Liver (tissue), 9 donors: ENCODE results near the gene CALB2. TPM values are rescaled to one million over a fixed set of nuclear protein-coding genes. Genes with fewer than 3 reads are reported as not detected.
A peak's percentile ranks its signal among the peaks of the same experiment; 100 is the strongest.

ENCODE experiments used
- DNase-seq: peaks from one replicate; pipeline ENCODE4 v3.0.0-alpha.2; 2017; ENCODE audit warnings: low spot score
- H3K27ac ChIP-seq, 2 donors: one replicate each; pipeline ENCODE4 v1.7.0; 2013; ENCODE audit warnings: inconsistent platforms in 2 of 2, low read length in 2 of 2, control low read depth in 1 of 2, low read depth in 1 of 2, mild to moderate bottlenecking in 1 of 2
- H3K27me3 ChIP-seq, 4 donors: one replicate each; pipeline versions ENCODE4 v1.6.1 to v1.7.0; 2013; ENCODE audit warnings: low read length in 3 of 4, inconsistent platforms in 1 of 4, mild to moderate bottlenecking in 1 of 4, moderate library complexity in 1 of 4; ENCODE audit not compliant: control insufficient read depth in 4 of 4, insufficient read depth in 4 of 4
- H3K36me3 ChIP-seq, 4 donors: one replicate each; pipeline versions ENCODE4 v1.6.1 to v1.7.0; 2013; ENCODE audit warnings: low read length in 3 of 4, mild to moderate bottlenecking in 3 of 4, low read depth in 1 of 4, moderate library complexity in 1 of 4; ENCODE audit not compliant: control insufficient read depth in 4 of 4, insufficient read depth in 3 of 4
- H3K4me1 ChIP-seq, 4 donors: one replicate each; pipeline versions ENCODE4 v1.6.1 to v1.7.0; 2013; ENCODE audit warnings: low read length in 3 of 4, mild to moderate bottlenecking in 3 of 4, moderate library complexity in 1 of 4; ENCODE audit not compliant: control insufficient read depth in 4 of 4, insufficient read depth in 4 of 4
- H3K4me3 ChIP-seq, 3 donors: one replicate each; pipeline versions ENCODE4 v1.6.1 to v1.7.0; 2013; ENCODE audit warnings: low read length in 3 of 3, control low read depth in 1 of 3, low read depth in 1 of 3, mild to moderate bottlenecking in 1 of 3
- H3K9ac ChIP-seq, 2 donors: one replicate each; pipeline ENCODE4 v1.7.0; 2013; ENCODE audit warnings: low read length in 2 of 2, mild to moderate bottlenecking in 2 of 2, moderate library complexity in 2 of 2, control low read depth in 1 of 2, low read depth in 1 of 2
- H3K9me3 ChIP-seq, 4 donors: one replicate each; pipeline versions ENCODE4 v1.6.1 to v1.7.0; 2013; ENCODE audit warnings: low read length in 3 of 4; ENCODE audit not compliant: control insufficient read depth in 4 of 4
- ATF3 ChIP-seq: IDR thresholded peaks from 2 replicates; pipeline ENCODE4 v1.6.1; 2016; ENCODE audit warnings: antibody characterized with exemption
- CTCF ChIP-seq: fragments of 150-350 bp; IDR thresholded peaks from 2 replicates; pipeline ENCODE4 v1.5.1; 2017; ENCODE audit warnings: improper control_type of control experiment, low read depth, low read length; ENCODE audit not compliant: missing input control
- EGR1 ChIP-seq, 2 donors: IDR thresholded peaks; 2 replicates each; pipeline ENCODE4 v1.6.1; 2016 to 2018; ENCODE audit warnings: antibody characterized with exemption in 2 of 2, low read depth in 2 of 2
- FOXA1 ChIP-seq: IDR thresholded peaks from 2 replicates; pipeline ENCODE4 v1.6.1; 2016; ENCODE audit warnings: antibody characterized with exemption
- FOXA2 ChIP-seq: IDR thresholded peaks from 2 replicates; pipeline ENCODE4 v1.6.1; 2016; ENCODE audit warnings: antibody characterized with exemption
- GABPA ChIP-seq, 2 donors: IDR thresholded peaks in 1 of 2; conservative IDR thresholded peaks in 1 of 2; 2 replicates each; pipeline ENCODE4 v1.6.1; 2016; ENCODE audit warnings: antibody characterized with exemption in 2 of 2, mild to moderate bottlenecking in 1 of 2, moderate library complexity in 1 of 2
- HNF4A ChIP-seq, 2 donors: conservative IDR thresholded peaks; 2 replicates each; pipeline ENCODE4 v1.6.1; 2016; ENCODE audit warnings: antibody characterized with exemption in 2 of 2, mild to moderate bottlenecking in 2 of 2
- HNF4G ChIP-seq: IDR thresholded peaks from 2 replicates; pipeline ENCODE4 v1.6.1; 2016; ENCODE audit warnings: antibody characterized with exemption
- JUND ChIP-seq, 2 donors: IDR thresholded peaks; 2 replicates each; pipeline ENCODE4 v1.6.1; 2016; ENCODE audit warnings: antibody characterized with exemption in 2 of 2
- MAX ChIP-seq: IDR thresholded peaks from 2 replicates; pipeline ENCODE4 v1.6.1; 2016; ENCODE audit warnings: antibody characterized with exemption
- NR2F2 ChIP-seq: IDR thresholded peaks from 2 replicates; pipeline ENCODE4 v1.6.1; 2016; ENCODE audit warnings: antibody characterized with exemption
- RAD21 ChIP-seq, 2 donors: IDR thresholded peaks; 2 replicates each; pipeline ENCODE4 v1.6.1; 2016; ENCODE audit warnings: antibody characterized with exemption in 2 of 2, mild to moderate bottlenecking in 2 of 2
- REST ChIP-seq: IDR thresholded peaks from 2 replicates; pipeline ENCODE4 v1.6.1; 2016; ENCODE audit warnings: antibody characterized with exemption, mild to moderate bottlenecking
- RXRA ChIP-seq, 2 donors: IDR thresholded peaks; 2 replicates each; pipeline ENCODE4 v1.6.1; 2017 to 2018; ENCODE audit warnings: antibody characterized with exemption in 2 of 2, mild to moderate bottlenecking in 1 of 2
- SP1 ChIP-seq: IDR thresholded peaks from 2 replicates; pipeline ENCODE4 v1.6.1; 2018; ENCODE audit warnings: antibody characterized with exemption, mild to moderate bottlenecking
- TAF1 ChIP-seq: conservative IDR thresholded peaks from 2 replicates; pipeline ENCODE4 v1.6.1; 2016; ENCODE audit warnings: antibody characterized with exemption, mild to moderate bottlenecking
- YY1 ChIP-seq: IDR thresholded peaks from 2 replicates; pipeline ENCODE4 v1.6.1; 2016; ENCODE audit warnings: antibody characterized with exemption, mild to moderate bottlenecking
- ZBTB33 ChIP-seq: IDR thresholded peaks from 2 replicates; pipeline ENCODE4 v1.6.1; 2016; ENCODE audit warnings: antibody characterized with exemption
- WGBS: extraction: QIAGEN DNeasy Blood & Tissue Kit; methylation state at CpG from one replicate; pipeline ENCODE4 v1.1.7; 2013; 5-methylcytosine and 5-hydroxymethylcytosine counted together
- polyA plus RNA-seq, 2 donors: library from polyadenylated mRNA; stranded (reverse) in 1 of 2; unstranded in 1 of 2; fragments of 200-250 nt in 1 of 2; fragments of >200 nt in 1 of 2; fragmentation: Nextera tagmentation in 1 of 2; extraction: Ambion mirVana in 1 of 2; gene quantifications; one replicate each; pipeline versions ENCODE4 v1.2.1 to v1.2.3, GENCODE V29; 2013 to 2015
- total RNA-seq, 2 donors: library from RNA; depleted of rRNA; stranded (reverse); fragments of >200 nt; gene quantifications; one replicate each; pipeline ENCODE4 v1.2.3, GENCODE V29; 2014
- donor health status: healthy.
- donor health status: healthy.
- donor health status: healthy.
- donor health status: healthy.
- donor health status: healthy.

The CALB2 gene
- total and polyA plus RNA-seq, 4 donors, result not detected

GRCh38 chr16:71351558-71351901 is 7.0 kb upstream of the CALB2 start:
- DNase-seq, result no peak
- TF ChIP-seq HNF4A (conservative IDR thresholded peaks at IDR 0.05), result peak; percentile 46 to 61
- no peak for TF ChIP-seq ZBTB33
- no peak for TF ChIP-seq EGR1 (IDR thresholded peaks at IDR 0.05; ENCODE audit: low read depth in 2 of 2)
- TF ChIP-seq RAD21 (IDR thresholded peaks at IDR 0.05), result peak in 1 of 2 donors; percentile 16
- TF ChIP-seq FOXA2, result no peak
- TF ChIP-seq RXRA (IDR thresholded peaks at IDR 0.05), result peak in 1 of 2 donors; percentile 9
- TF ChIP-seq REST, result no peak
- TF ChIP-seq JUND (IDR thresholded peaks at IDR 0.05), result no peak
- no peak for TF ChIP-seq FOXA1
- TF ChIP-seq CTCF, result no peak
- no peak for TF ChIP-seq GABPA (IDR thresholded peaks at IDR 0.05 in 1 of 2, conservative IDR thresholded peaks at IDR 0.05 in 1 of 2)
- no peak for TF ChIP-seq ATF3
- no peak for TF ChIP-seq HNF4G
- no peak for TF ChIP-seq YY1
- no peak for TF ChIP-seq MAX
- TF ChIP-seq TAF1, result no peak
- TF ChIP-seq NR2F2, result no peak
- peak; percentile 44 for TF ChIP-seq SP1

More at GRCh38 chr16:71351558-71351901, 7.0 kb upstream of the CALB2 start:
- no peaks in the 10 kb centered on the region for H3K9me3 ChIP-seq
- no peaks in the 10 kb centered on the region for H3K27me3 ChIP-seq
- H3K9ac ChIP-seq, result no peak overlapping the region
- H3K4me3 ChIP-seq, result no peak overlapping the region
- H3K36me3 ChIP-seq, result no peaks in the 10 kb centered on the region
- peaks cover 2 to 14% (median 9%) of the 10 kb centered on the region in 4 donors for H3K4me1 ChIP-seq
- no peak overlapping the region for H3K27ac ChIP-seq
- 28% methylated on average over 5 of the region's 5 CpGs for WGBS
